ENCODE data around the gene SLC38A8.

SLC38A8 gene

GRCh38 chr16:84018710-84019109, 23.9 kb downstream of the SLC38A8 start:
- no peak overlapping the region for H3K4me3 ChIP-seq (IDR thresholded peaks at IDR 0.05; ENCODE audit: insufficient read depth, low read depth, low read length)

GRCh38 chr16:84016477-84016876, 26.1 kb downstream of the SLC38A8 start:
- no peak overlapping the region for H3K4me2 ChIP-seq
- no peaks in the 10 kb centered on the region for H3K79me2 ChIP-seq (ENCODE audit: insufficient read depth, low read depth)
- H3K4me3 ChIP-seq (IDR thresholded peaks at IDR 0.05; ENCODE audit: insufficient read depth, low read depth, low read length), result no peak overlapping the region
- H3K27ac ChIP-seq, result no peak overlapping the region
- TF ChIP-seq CTCF (conservative IDR thresholded peaks at IDR 0.05; ENCODE audit: low read depth, low read length), result no peak
- H3K27me3 ChIP-seq (ENCODE audit: insufficient read depth, low read depth), result peaks cover 67% of the 10 kb centered on the region
- no peaks in the 10 kb centered on the region for H3K36me3 ChIP-seq (ENCODE audit: insufficient read depth)
- no peak overlapping the region for H2AFZ ChIP-seq (ENCODE audit: low read depth)
- H4K20me1 ChIP-seq (ENCODE audit: insufficient read depth), result no peaks in the 10 kb centered on the region
- peaks cover 4% of the 10 kb centered on the region for H3K4me1 ChIP-seq (ENCODE audit: low read depth, poor library complexity, severe bottlenecking)
- H3K9ac ChIP-seq, result no peak overlapping the region

More at GRCh38 chr16:84018710-84019109, 23.9 kb downstream of the SLC38A8 start:
- Histone ChIP-seq H2AFZ (ENCODE audit: low read depth) (no peak overlapping the region), H3K4me2 (no peak overlapping the region), H3K36me3 (ENCODE audit: insufficient read depth) (no peaks in the 10 kb centered on the region), H3K27me3 (ENCODE audit: insufficient read depth, low read depth) (peaks cover 76% of the 10 kb centered on the region), H3K4me1 (ENCODE audit: low read depth, poor library complexity, severe bottlenecking) (peaks cover under 1% of the 10 kb centered on the region), H3K9ac (no peak overlapping the region), H3K79me2 (ENCODE audit: insufficient read depth, low read depth) (no peaks in the 10 kb centered on the region), H4K20me1 (ENCODE audit: insufficient read depth) (no peaks in the 10 kb centered on the region), H3K27ac (no peak overlapping the region)
- no peak for TF ChIP-seq CTCF (conservative IDR thresholded peaks at IDR 0.05; ENCODE audit: low read depth, low read length)

- H2AFZ ChIP-seq (ENCODE audit: low read depth), result no peak overlapping the region
- TF ChIP-seq CTCF (conservative IDR thresholded peaks at IDR 0.05; ENCODE audit: low read depth, low read length), result no peak
- H3K4me1 ChIP-seq (ENCODE audit: low read depth, poor library complexity, severe bottlenecking), result peaks cover 4% of the 10 kb centered on the region
Observed at GRCh38 chr16:84015399-84015798, 27.2 kb downstream of the SLC38A8 start.

GRCh38 chr16:84014570-84015327, 27.8 kb downstream of the SLC38A8 start:
- no peak overlapping the region; the same call in 1 of the 2 replicates for H2AFZ ChIP-seq (ENCODE audit: low read depth)

More at GRCh38 chr16:84015399-84015798, 27.2 kb downstream of the SLC38A8 start:
- no peak overlapping the region for H3K4me3 ChIP-seq (IDR thresholded peaks at IDR 0.05; ENCODE audit: insufficient read depth, low read depth, low read length)
- H3K4me2 ChIP-seq, result no peak overlapping the region
- no peak overlapping the region for H3K27ac ChIP-seq
- no peaks in the 10 kb centered on the region for H3K36me3 ChIP-seq (ENCODE audit: insufficient read depth)
- no peaks in the 10 kb centered on the region for H4K20me1 ChIP-seq (ENCODE audit: insufficient read depth)
- H3K79me2 ChIP-seq (ENCODE audit: insufficient read depth, low read depth), result no peaks in the 10 kb centered on the region
- H3K27me3 ChIP-seq (ENCODE audit: insufficient read depth, low read depth), result peaks cover 65% of the 10 kb centered on the region
- H3K9ac ChIP-seq, result no peak overlapping the region

More at GRCh38 chr16:84014570-84015327, 27.8 kb downstream of the SLC38A8 start:
- Histone ChIP-seq H3K4me2 (0 out of 2 replicates have a peak overlapping the region, but pooled peaks have one; percentile 1), H4K20me1 (ENCODE audit: insufficient read depth) (no peaks in the 10 kb centered on the region), H3K79me2 (ENCODE audit: insufficient read depth, low read depth) (no peaks in the 10 kb centered on the region), H3K4me1 (ENCODE audit: low read depth, poor library complexity, severe bottlenecking) (peaks cover 4% of the 10 kb centered on the region), H3K27ac (no peak overlapping the region), H3K27me3 (ENCODE audit: insufficient read depth, low read depth) (peaks cover 67% of the 10 kb centered on the region), H3K36me3 (ENCODE audit: insufficient read depth) (no peaks in the 10 kb centered on the region), H3K4me3 (IDR thresholded peaks at IDR 0.05; ENCODE audit: insufficient read depth, low read depth, low read length) (no peak overlapping the region), H3K9ac (no peak overlapping the region)
- TF ChIP-seq CTCF (conservative IDR thresholded peaks at IDR 0.05; ENCODE audit: low read depth, low read length), result no peak
